ENCODE results near the gene SCGB1C2. TPM values are rescaled to one million over a fixed set of nuclear protein-coding genes. Genes with fewer than 3 reads are reported as not detected.

Gene SCGB1C2
- total RNA-seq, 1 experiment from 2014 or later: not detected

GRCh38 chr17:144936-145670 lies 7.7 kb downstream of the SCGB1C2 start:
- Mint-ChIP-seq H3K4me3 (no peak overlapping the region), H3K36me3 (ENCODE audit: insufficient read depth in 1 of 3, low read depth in 3 of 3) (no peaks in the 10 kb centered on the region; a peak in 1 of 7 replicates), H3K4me1 (no peaks in the 10 kb centered on the region), H3K27ac (no peak overlapping the region), H3K9me3 (peaks cover 3 to 4% of the 10 kb centered on the region in 2 experiments; a peak in 1 of 5 replicates), H3K27me3 (ENCODE audit: low read depth) (no peaks in the 10 kb centered on the region; the same call in 1 of the 2 replicates)
- H3K18ac ChIP-seq (ENCODE audit: insufficient read length, low read depth, low read length): no peak overlapping the region
- H3K9ac ChIP-seq (ENCODE audit: extremely low read depth, insufficient read length, low read length): no peak overlapping the region
- no peak for TF ChIP-seq CTCF (conservative IDR thresholded peaks at IDR 0.05)
- H2AFZ ChIP-seq (ENCODE audit: low read length): no peak overlapping the region
- H3K23me2 ChIP-seq (ENCODE audit: insufficient read length, low read depth, low read length, poor library complexity, severe bottlenecking): no peaks in the 10 kb centered on the region
- no peaks in the 10 kb centered on the region for H4K20me1 ChIP-seq (ENCODE audit: control insufficient read depth, insufficient read depth, insufficient read length)
- no peak overlapping the region for H2BK5ac ChIP-seq (ENCODE audit: insufficient read length, low read length)
- no peak overlapping the region for H3K4ac ChIP-seq (ENCODE audit: low read depth, low read length)
- H4K5ac ChIP-seq (ENCODE audit: insufficient read length, low read depth, low read length): no peak overlapping the region
- H4K8ac ChIP-seq (replicated peaks; ENCODE audit: insufficient read length, low read depth, low read length): no peak overlapping the region
- no peak overlapping the region for H3K14ac ChIP-seq (ENCODE audit: insufficient read depth, low read length)
- H3K27ac ChIP-seq (ENCODE audit: insufficient read length, low read depth, low read length): no peak overlapping the region
- H2AK5ac ChIP-seq (ENCODE audit: insufficient read length, low read length): no peak overlapping the region
- no peak for DNase-seq
- H3K4me2 ChIP-seq (ENCODE audit: insufficient read depth, insufficient read length, low read length): no peak overlapping the region
- H4K91ac ChIP-seq (ENCODE audit: insufficient read length, low read depth, low read length): no peak overlapping the region
- no peaks in the 10 kb centered on the region for H3K79me1 ChIP-seq (ENCODE audit: insufficient read depth, low read depth, low read length, poor library complexity, severe bottlenecking)
- no peaks in the 10 kb centered on the region for H3K4me1 ChIP-seq (ENCODE audit: insufficient read depth, low read length)
- H2BK20ac ChIP-seq (ENCODE audit: low read depth, low read length, poor library complexity, severe bottlenecking): no peak overlapping the region
- H3K9me3 ChIP-seq (ENCODE audit: control insufficient read depth, low read depth, low read length): no peaks in the 10 kb centered on the region
- no peak overlapping the region for H3K56ac ChIP-seq (ENCODE audit: insufficient read length, low read depth, low read length)
- H3K23ac ChIP-seq (ENCODE audit: insufficient read length, low read depth, low read length): no peak overlapping the region
- H3T11ph ChIP-seq (ENCODE audit: low read length): no peak overlapping the region
- H3K79me2 ChIP-seq (ENCODE audit: insufficient read depth, low read length): no peaks in the 10 kb centered on the region
- H2BK15ac ChIP-seq (ENCODE audit: low read depth, low read length): no peak overlapping the region
- no peak overlapping the region for H2BK12ac ChIP-seq (ENCODE audit: insufficient read length, low read depth, low read length)
- no peaks in the 10 kb centered on the region; the same call in 1 of the 2 replicates for H3K27me3 ChIP-seq (ENCODE audit: insufficient read depth, low read length)
- WGBS (ENCODE audit: extremely low coverage, insufficient read length, low lambda C conversion rate): no CpG with 5 or more reads among the region's 7 CpGs
- no peak overlapping the region for H2BK120ac ChIP-seq (ENCODE audit: low read depth, low read length, poor library complexity, severe bottlenecking)
